A549 (cell line): ENCODE data around the gene KHDC4. TPM values are rescaled to one million over a fixed set of nuclear protein-coding genes. Genes with fewer than 3 reads are reported as not detected.

Source experiments
- ATAC-seq, 2 experiments: fragments of 200-7000 bp in 1 of 2; fragments of >200 bp in 1 of 2; cut with Nextera tagmentation in 1 of 2; cut with Tn5 transposase in 1 of 2; 3 replicates each; pipeline versions ENCODE4 v1.8.0 to v1.9.1; 2018 to 2020; ENCODE audit warnings: mild to moderate bottlenecking in 1 of 2, moderate library complexity in 1 of 2
- CTCF ChIA-PET: fragments of 300-600 bp; sonication (Branson Sonifier 250); formaldehyde crosslinking; extraction: SDS; loops from one replicate; lab custom pipeline; 2021; ENCODE audit warnings: antibody characterized with exemption, inconsistent platforms; lab: Yijun Ruan, JAX
- POLR2A ChIA-PET: fragments of 350-600 bp; formaldehyde crosslinking; extraction: SDS; loops from one replicate; lab custom pipeline; 2021; ENCODE audit warnings: antibody characterized with exemption, inconsistent platforms; lab: Yijun Ruan, JAX
- DNase-seq, 2 experiments: peaks; one replicate each; pipeline versions ENCODE4 v3.0.0 to v3.0.0-alpha.2; 2011 to 2016; ENCODE audit warnings: low read depth in 1 of 2, low spot score in 1 of 2
- FAIRE-seq: peaks from 2 replicates; lab custom pipeline; 2011; peaks lifted over from hg19 to GRCh38; lab: Jason Lieb, UNC
- H3K27ac ChIP-seq, 2 experiments: fragments of >200 bp; sonication (Bioruptor Twin); formaldehyde crosslinking; 3 replicates each; pipeline ENCODE4 v1.5.1; 2016 to 2017
- H3K4me1 ChIP-seq: fragments of >200 bp; sonication (Bioruptor Twin); formaldehyde crosslinking; 3 replicates; pipeline ENCODE4 v1.6.1; 2016
- H3K4me2 ChIP-seq: fragments of >200 bp; sonication (Bioruptor Twin); formaldehyde crosslinking; 3 replicates; pipeline ENCODE4 v1.6.1; 2016
- H3K4me3 ChIP-seq: fragments of >200 bp; sonication (Bioruptor Twin); formaldehyde crosslinking; 3 replicates; pipeline ENCODE4 v1.5.1; 2016
- H3K9me3 ChIP-seq: fragments of >200 bp; sonication (Bioruptor Twin); formaldehyde crosslinking; 3 replicates; pipeline ENCODE4 v1.6.1; 2016
- CEBPB ChIP-seq, 2 experiments: fragments of >200 bp in 1 of 2; sonication (Bioruptor Twin) in 1 of 2; formaldehyde crosslinking in 1 of 2; IDR thresholded peaks; 2 replicates each; pipeline ENCODE4 v1.6.1; 2012 to 2016
- CHD2 ChIP-seq: fragments of 150-350 bp; IDR thresholded peaks from 2 replicates; pipeline ENCODE4 v1.6.1; 2014; ENCODE audit warnings: low read length; ENCODE audit not compliant: partially characterized antibody
- EHF ChIP-seq: fragments of 250-450 bp; sonication (Bioruptor Pico); IDR thresholded peaks from 2 replicates; pipeline ENCODE4 v1.5.0; 2020; ENCODE audit warnings: mild to moderate bottlenecking
- EP300 ChIP-seq, 2 experiments: fragments of >200 bp; sonication (Bioruptor Twin); formaldehyde crosslinking; IDR thresholded peaks; 2 replicates in 1 of 2; 3 replicates in 1 of 2; pipeline ENCODE4 v1.6.1; 2016 to 2017
- FOSB ChIP-seq: fragments of 250-450 bp; sonication (Bioruptor Pico); IDR thresholded peaks from 2 replicates; pipeline ENCODE4 v1.5.0; 2020; ENCODE audit warnings: mild to moderate bottlenecking, moderate library complexity
- FOXS1 ChIP-seq: fragments of 250-450 bp; sonication (Bioruptor Pico); IDR thresholded peaks from 2 replicates; pipeline ENCODE4 v1.5.0; 2020; ENCODE audit warnings: mild to moderate bottlenecking, moderate library complexity
- HDAC2 ChIP-seq: fragments of 200-600 bp; sonication (generic); IDR thresholded peaks from 2 replicates; pipeline ENCODE4 v1.6.1; 2016
- HEYL ChIP-seq: fragments of 250-450 bp; sonication (Bioruptor Pico); IDR thresholded peaks from 2 replicates; pipeline ENCODE4 v1.8.0; 2021; ENCODE audit warnings: mild to moderate bottlenecking, moderate library complexity
- HOXB13 ChIP-seq: fragments of 250-450 bp; sonication (Bioruptor Pico); IDR thresholded peaks from 2 replicates; pipeline ENCODE4 v1.5.0; 2020; ENCODE audit warnings: low read depth, mild to moderate bottlenecking, moderate library complexity
- JUN ChIP-seq, 2 experiments: fragments of >200 bp; sonication (Bioruptor Twin); formaldehyde crosslinking; IDR thresholded peaks; 2 replicates in 1 of 2; 3 replicates in 1 of 2; pipeline ENCODE4 v1.6.1; 2016 to 2017
- JUNB ChIP-seq: fragments of >200 bp; sonication (Bioruptor Twin); formaldehyde crosslinking; IDR thresholded peaks from 2 replicates; pipeline ENCODE4 v1.6.1; 2016
- MAFK ChIP-seq: fragments of 450-650 bp; IDR thresholded peaks from 2 replicates; pipeline ENCODE4 v1.6.1; 2014; ENCODE audit not compliant: partially characterized antibody
- MAZ ChIP-seq: fragments of 150-350 bp; IDR thresholded peaks from 2 replicates; pipeline ENCODE4 v1.6.1; 2014; ENCODE audit warnings: antibody characterized with exemption, low read depth, low read length, borderline replicate concordance
- NFE2L2 ChIP-seq: fragments of 150-350 bp; conservative IDR thresholded peaks from 2 replicates; pipeline ENCODE4 v1.6.1; 2014; ENCODE audit warnings: low read length
- POLR2A ChIP-seq: IDR thresholded peaks from 2 replicates; pipeline ENCODE4 v1.6.1; 2012; ENCODE audit warnings: mild to moderate bottlenecking, low read length
- RAD21 ChIP-seq, 2 experiments: fragments of >200 bp in 1 of 2; sonication (Bioruptor Twin) in 1 of 2; formaldehyde crosslinking in 1 of 2; IDR thresholded peaks in 1 of 2; conservative IDR thresholded peaks in 1 of 2; 2 replicates in 1 of 2; 3 replicates in 1 of 2; pipeline ENCODE4 v1.6.1; 2012 to 2018; ENCODE audit warnings: inconsistent platforms in 1 of 2
- RCOR1 ChIP-seq: fragments of 150-350 bp; IDR thresholded peaks from 2 replicates; pipeline ENCODE4 v1.6.1; 2014; ENCODE audit warnings: antibody characterized with exemption, low read length, low read depth
- RFX5 ChIP-seq: fragments of 450-650 bp; IDR thresholded peaks from 2 replicates; pipeline ENCODE4 v1.7.1; 2014; ENCODE audit warnings: antibody characterized with exemption, mild to moderate bottlenecking, moderate library complexity
- ZC3H11A ChIP-seq: fragments of 450-650 bp; IDR thresholded peaks from 2 replicates; pipeline ENCODE4 v1.6.1; 2014; ENCODE audit warnings: antibody characterized with exemption, mild to moderate bottlenecking
- ZSCAN20 ChIP-seq: fragments of 250-450 bp; sonication (Bioruptor Pico); IDR thresholded peaks from 2 replicates; pipeline ENCODE4 v1.8.0; 2022; ENCODE audit warnings: mild to moderate bottlenecking, moderate library complexity
- WGBS: methylation state at CpG from one replicate; pipeline ENCODE4 v1.1.6; 2017; ENCODE audit errors: missing lambda C conversion rate; 5-methylcytosine and 5-hydroxymethylcytosine counted together
- polyA plus RNA-seq, 4 experiments: library from polyadenylated mRNA; depleted of rRNA in 3 of 4; stranded (reverse); fragments of >200 nt; fragmentation: RNase III in 1 of 4; extraction: RNeasy Plus Mini Kit Qiagen cat#74134 plus additional on column Dnase treatment in 1 of 4; gene quantifications; 2 replicates in 3 of 4; 3 replicates in 1 of 4; pipeline ENCODE4 v1.2.3, GENCODE V29; 2011 to 2017
- TF ChIP-seq, protein P1 (sequence below): fragments of 250-450 bp; sonication (Bioruptor Pico); IDR thresholded peaks from 2 replicates; pipeline ENCODE4 v1.5.0; 2021; ENCODE audit warnings: mild to moderate bottlenecking, moderate library complexity, borderline replicate concordance
- TF ChIP-seq, protein P2 (sequence below): IDR thresholded peaks from 2 replicates; pipeline ENCODE4 v1.6.1; 2012
- TF ChIP-seq, protein P3 (sequence below): fragments of 150-350 bp; IDR thresholded peaks from 2 replicates; pipeline ENCODE4 v1.6.1; 2014; ENCODE audit warnings: low read depth, mild to moderate bottlenecking, low read length
- TF ChIP-seq, protein P4 (sequence below): fragments of >200 bp; sonication (Bioruptor Twin); formaldehyde crosslinking; IDR thresholded peaks from 3 replicates; pipeline ENCODE4 v1.5.1; 2016
- TF ChIP-seq, protein P5 (sequence below): fragments of >200 bp; sonication (Bioruptor Twin); formaldehyde crosslinking; IDR thresholded peaks from 2 replicates; pipeline ENCODE4 v1.6.1; 2016
- TF ChIP-seq, protein P6 (sequence below): fragments of 200-600 bp; sonication (generic); IDR thresholded peaks from 2 replicates; pipeline ENCODE4 v1.6.1; 2016; ENCODE audit warnings: antibody characterized with exemption, mild to moderate bottlenecking, moderate library complexity

The KHDC4 gene
- polyA plus RNA-seq, 2 of the 4 experiments (the other 2 are of a cell fraction), result 37.7 to 72.3 TPM

DNA sequence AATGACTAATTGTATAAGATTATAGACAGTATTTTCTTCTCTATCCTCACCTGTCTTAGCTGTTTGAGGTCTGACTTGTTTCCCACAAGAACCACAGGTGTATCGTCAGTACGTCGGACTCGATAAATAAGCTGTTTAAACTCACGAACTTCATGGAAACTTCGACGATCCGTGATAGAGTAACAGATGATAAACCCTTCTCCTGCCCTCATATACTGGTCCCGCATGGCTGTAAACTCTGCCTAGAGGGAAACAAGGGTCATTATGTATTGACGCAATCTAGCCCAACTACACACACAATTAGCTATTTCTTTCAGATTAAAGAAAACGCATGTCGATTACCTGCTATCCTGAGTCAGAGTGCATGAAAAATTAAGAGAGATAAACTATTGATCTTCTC lies 30.0 kb downstream of the KHDC4 start:
- FAIRE-seq, result no peak
- 94% methylated on average over 12 of the region's 12 CpGs for WGBS
- Histone ChIP-seq H3K27ac (no peak overlapping the region), H3K9me3 (no peaks in the 10 kb centered on the region), H3K4me1 (peaks cover 1% of the 10 kb centered on the region; the same call in 2 of the 3 replicates), H3K4me2 (no peak overlapping the region), H3K4me3 (no peak overlapping the region)
- no peak for DNase-seq
- TF ChIP-seq, protein P1, sequence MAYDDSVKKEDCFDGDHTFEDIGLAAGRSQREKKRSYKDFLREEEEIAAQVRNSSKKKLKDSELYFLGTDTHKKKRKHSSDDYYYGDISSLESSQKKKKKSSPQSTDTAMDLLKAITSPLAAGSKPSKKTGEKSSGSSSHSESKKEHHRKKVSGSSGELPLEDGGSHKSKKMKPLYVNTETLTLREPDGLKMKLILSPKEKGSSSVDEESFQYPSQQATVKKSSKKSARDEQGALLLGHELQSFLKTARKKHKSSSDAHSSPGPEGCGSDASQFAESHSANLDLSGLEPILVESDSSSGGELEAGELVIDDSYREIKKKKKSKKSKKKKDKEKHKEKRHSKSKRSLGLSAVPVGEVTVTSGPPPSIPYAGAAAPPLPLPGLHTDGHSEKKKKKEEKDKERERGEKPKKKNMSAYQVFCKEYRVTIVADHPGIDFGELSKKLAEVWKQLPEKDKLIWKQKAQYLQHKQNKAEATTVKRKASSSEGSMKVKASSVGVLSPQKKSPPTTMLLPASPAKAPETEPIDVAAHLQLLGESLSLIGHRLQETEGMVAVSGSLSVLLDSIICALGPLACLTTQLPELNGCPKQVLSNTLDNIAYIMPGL (CRISPR knock-in tag), result no peak
- TF ChIP-seq JUNB, result no peak
- TF ChIP-seq POLR2A, result no peak
- TF ChIP-seq FOXS1 (CRISPR knock-in tag), result no peak
- TF ChIP-seq RFX5, result no peak
- TF ChIP-seq, protein P2, sequence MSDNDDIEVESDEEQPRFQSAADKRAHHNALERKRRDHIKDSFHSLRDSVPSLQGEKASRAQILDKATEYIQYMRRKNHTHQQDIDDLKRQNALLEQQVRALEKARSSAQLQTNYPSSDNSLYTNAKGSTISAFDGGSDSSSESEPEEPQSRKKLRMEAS, result no peak
- ChIA-PET CTCF (interaction anchor here (0.6 to 1.3 kb wide), 4 partner anchors 23 to 501 kb away, joined by 3 to 5 read pairs (median 4); no protein-coding TSS in a partner anchor), POLR2A (no interaction called here)
- ATAC-seq, result no peak

DNA sequence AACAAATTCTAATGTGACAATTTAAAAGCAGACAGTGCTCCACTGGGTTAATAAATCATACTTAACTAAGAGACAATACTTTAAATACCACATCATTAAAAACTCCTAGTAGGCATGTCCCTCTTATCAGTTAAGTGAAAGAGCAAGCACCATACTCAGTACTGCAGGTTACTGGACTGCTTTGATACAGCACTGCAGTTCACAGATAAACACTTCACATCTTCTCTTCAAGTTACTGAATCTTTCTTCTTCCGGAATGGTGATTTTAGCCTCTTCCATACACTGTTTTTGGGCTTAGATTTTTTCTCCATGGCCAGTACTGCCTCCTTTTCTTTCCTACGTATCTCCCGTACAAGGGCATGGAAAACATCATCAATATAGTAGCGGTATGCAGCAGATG lies 34.1 kb downstream of the KHDC4 start:
- no peak overlapping the region for H3K27ac ChIP-seq
- DNase-seq (no peak), ATAC-seq (no peak), FAIRE-seq (no peak)
- no peaks in the 10 kb centered on the region for H3K9me3 ChIP-seq
- ChIA-PET CTCF (interaction anchor here (0.7 kb wide), 1 partner anchor 9 kb away, joined by 6 read pairs; no protein-coding TSS in a partner anchor), POLR2A (no interaction called here)
- 89% methylated on average over 4 of the region's 4 CpGs for WGBS
- H3K4me2 ChIP-seq, result no peak overlapping the region
- no peak overlapping the region for H3K4me3 ChIP-seq
- TF ChIP-seq, protein P3, sequence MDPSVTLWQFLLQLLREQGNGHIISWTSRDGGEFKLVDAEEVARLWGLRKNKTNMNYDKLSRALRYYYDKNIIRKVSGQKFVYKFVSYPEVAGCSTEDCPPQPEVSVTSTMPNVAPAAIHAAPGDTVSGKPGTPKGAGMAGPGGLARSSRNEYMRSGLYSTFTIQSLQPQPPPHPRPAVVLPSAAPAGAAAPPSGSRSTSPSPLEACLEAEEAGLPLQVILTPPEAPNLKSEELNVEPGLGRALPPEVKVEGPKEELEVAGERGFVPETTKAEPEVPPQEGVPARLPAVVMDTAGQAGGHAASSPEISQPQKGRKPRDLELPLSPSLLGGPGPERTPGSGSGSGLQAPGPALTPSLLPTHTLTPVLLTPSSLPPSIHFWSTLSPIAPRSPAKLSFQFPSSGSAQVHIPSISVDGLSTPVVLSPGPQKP, result no peak
- no peak for TF ChIP-seq EHF (CRISPR knock-in tag)
- TF ChIP-seq, protein P4, sequence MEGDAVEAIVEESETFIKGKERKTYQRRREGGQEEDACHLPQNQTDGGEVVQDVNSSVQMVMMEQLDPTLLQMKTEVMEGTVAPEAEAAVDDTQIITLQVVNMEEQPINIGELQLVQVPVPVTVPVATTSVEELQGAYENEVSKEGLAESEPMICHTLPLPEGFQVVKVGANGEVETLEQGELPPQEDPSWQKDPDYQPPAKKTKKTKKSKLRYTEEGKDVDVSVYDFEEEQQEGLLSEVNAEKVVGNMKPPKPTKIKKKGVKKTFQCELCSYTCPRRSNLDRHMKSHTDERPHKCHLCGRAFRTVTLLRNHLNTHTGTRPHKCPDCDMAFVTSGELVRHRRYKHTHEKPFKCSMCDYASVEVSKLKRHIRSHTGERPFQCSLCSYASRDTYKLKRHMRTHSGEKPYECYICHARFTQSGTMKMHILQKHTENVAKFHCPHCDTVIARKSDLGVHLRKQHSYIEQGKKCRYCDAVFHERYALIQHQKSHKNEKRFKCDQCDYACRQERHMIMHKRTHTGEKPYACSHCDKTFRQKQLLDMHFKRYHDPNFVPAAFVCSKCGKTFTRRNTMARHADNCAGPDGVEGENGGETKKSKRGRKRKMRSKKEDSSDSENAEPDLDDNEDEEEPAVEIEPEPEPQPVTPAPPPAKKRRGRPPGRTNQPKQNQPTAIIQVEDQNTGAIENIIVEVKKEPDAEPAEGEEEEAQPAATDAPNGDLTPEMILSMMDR, result no peak
- TF ChIP-seq HOXB13 (CRISPR knock-in tag), result no peak
- no peak for TF ChIP-seq FOSB (CRISPR knock-in tag)
- TF ChIP-seq, protein P2, result no peak
- TF ChIP-seq JUN (IDR thresholded peaks at IDR 0.05), result no peak
- TF ChIP-seq RAD21 (conservative IDR thresholded peaks at IDR 0.05 in 1 of 2, IDR thresholded peaks at IDR 0.05 in 1 of 2), result no peak
- TF ChIP-seq, protein P5, sequence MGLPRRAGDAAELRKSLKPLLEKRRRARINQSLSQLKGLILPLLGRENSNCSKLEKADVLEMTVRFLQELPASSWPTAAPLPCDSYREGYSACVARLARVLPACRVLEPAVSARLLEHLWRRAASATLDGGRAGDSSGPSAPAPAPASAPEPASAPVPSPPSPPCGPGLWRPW, result no peak
- no peak for TF ChIP-seq HDAC2
- H3K4me1 ChIP-seq, result no peaks in the 10 kb centered on the region

DNA sequence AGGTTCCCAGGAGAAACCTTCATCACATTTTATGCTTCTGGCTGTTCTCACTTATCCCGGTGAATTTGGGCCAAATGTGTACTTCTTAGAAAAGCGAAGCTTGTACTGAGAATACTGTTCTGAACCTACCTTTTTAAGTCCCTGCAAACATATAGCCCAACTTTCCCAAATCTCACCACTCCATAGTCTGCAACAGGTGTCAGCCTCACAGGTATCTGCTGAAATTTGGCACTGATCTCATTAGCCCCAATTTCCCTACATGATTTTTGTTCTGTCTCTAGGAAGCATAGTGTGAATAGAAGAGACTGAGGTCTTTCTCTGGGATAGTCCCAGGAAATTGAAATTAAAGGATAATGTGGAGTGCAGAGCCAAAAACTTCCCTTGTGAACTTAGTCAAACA lies 34.5 kb downstream of the KHDC4 start:
- 96% methylated on average over 2 of the region's 2 CpGs for WGBS
- Histone ChIP-seq H3K4me1 (no peaks in the 10 kb centered on the region), H3K4me3 (no peak overlapping the region), H3K4me2 (no peak overlapping the region), H3K27ac (no peak overlapping the region), H3K9me3 (no peaks in the 10 kb centered on the region)
- ChIA-PET CTCF (interaction anchor here (0.6 to 1.8 kb wide), 6 partner anchors 9 to 117 kb away, joined by 3 to 8 read pairs (median 4); no protein-coding TSS in a partner anchor), POLR2A (no interaction called here)
- FAIRE-seq (no peak), ATAC-seq (no peak), DNase-seq (no peak)
- TF ChIP-seq CEBPB (IDR thresholded peaks at IDR 0.05) (no peak), ZSCAN20 (CRISPR knock-in tag) (no peak), NFE2L2 (no peak), MAFK (no peak), RCOR1 (no peak), HEYL (CRISPR knock-in tag) (no peak), EP300 (IDR thresholded peaks at IDR 0.05) (no peak), ZC3H11A (no peak), CHD2 (no peak), MAZ (no peak), HDAC2 (no peak)
- TF ChIP-seq, protein P6, sequence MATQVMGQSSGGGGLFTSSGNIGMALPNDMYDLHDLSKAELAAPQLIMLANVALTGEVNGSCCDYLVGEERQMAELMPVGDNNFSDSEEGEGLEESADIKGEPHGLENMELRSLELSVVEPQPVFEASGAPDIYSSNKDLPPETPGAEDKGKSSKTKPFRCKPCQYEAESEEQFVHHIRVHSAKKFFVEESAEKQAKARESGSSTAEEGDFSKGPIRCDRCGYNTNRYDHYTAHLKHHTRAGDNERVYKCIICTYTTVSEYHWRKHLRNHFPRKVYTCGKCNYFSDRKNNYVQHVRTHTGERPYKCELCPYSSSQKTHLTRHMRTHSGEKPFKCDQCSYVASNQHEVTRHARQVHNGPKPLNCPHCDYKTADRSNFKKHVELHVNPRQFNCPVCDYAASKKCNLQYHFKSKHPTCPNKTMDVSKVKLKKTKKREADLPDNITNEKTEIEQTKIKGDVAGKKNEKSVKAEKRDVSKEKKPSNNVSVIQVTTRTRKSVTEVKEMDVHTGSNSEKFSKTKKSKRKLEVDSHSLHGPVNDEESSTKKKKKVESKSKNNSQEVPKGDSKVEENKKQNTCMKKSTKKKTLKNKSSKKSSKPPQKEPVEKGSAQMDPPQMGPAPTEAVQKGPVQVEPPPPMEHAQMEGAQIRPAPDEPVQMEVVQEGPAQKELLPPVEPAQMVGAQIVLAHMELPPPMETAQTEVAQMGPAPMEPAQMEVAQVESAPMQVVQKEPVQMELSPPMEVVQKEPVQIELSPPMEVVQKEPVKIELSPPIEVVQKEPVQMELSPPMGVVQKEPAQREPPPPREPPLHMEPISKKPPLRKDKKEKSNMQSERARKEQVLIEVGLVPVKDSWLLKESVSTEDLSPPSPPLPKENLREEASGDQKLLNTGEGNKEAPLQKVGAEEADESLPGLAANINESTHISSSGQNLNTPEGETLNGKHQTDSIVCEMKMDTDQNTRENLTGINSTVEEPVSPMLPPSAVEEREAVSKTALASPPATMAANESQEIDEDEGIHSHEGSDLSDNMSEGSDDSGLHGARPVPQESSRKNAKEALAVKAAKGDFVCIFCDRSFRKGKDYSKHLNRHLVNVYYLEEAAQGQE, result no peak
